Measurements from ENCODE around the gene FBXO33. TPM values are rescaled to one million over a fixed set of nuclear protein-coding genes. Genes with fewer than 3 reads are reported as not detected.

FBXO33 gene
- total RNA-seq, 4 donors from 2014 or later, result 11.5 to 16.5 (median 12.1) TPM

- TF ChIP-seq CTCF (IDR thresholded peaks at IDR 0.05; ENCODE audit: low read depth), result no peak
Measured at GRCh38 chr14:39360316-39360715, 71.9 kb downstream of the FBXO33 start.

DNA sequence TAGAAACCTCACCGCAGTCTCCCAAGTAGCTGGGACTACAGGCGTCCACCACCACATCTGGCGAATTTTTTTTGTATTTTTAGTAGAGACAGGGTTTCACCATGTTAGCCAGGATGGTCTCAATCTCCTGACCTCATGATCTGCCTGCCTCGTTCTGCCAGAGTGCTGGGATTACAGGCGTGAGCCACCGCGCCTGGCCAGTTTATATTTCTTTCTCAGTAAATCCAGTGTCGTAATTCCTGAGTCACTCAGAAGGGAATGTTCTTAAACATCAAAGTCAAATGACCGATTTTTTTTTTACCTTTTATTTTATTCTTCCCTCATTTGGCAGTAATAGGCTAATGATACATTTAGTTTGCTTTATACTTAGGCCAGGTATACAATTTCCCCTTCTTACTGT, 80.5 kb downstream of the FBXO33 start:
- TF ChIP-seq CTCF (IDR thresholded peaks at IDR 0.05; ENCODE audit: low read depth), result no peak

GRCh38 chr14:39350866-39351265, 81.4 kb downstream of the FBXO33 start:
- no peak for TF ChIP-seq CTCF (IDR thresholded peaks at IDR 0.05; ENCODE audit: low read depth)

Other genes starting within 250 kb of the FBXO33 start
- 10 to 100 TPM; 17.6 to 23.3 (median 19.0) TPM for gene MIA2, start 198.5 kb downstream of the FBXO33 start, total RNA-seq